Stimulated activated CD8-positive, alpha-beta memory T cell treated with anti-CD3 and anti-CD28 coated beads, Interleukin-2, amount 100 ng/mL, for 48 hours (primary cell): ENCODE data around the gene CERCAM.
"Not testable (repeated sequence)": the region's sequence is repeated elsewhere in the genome, so short reads cannot be mapped to it uniquely, and the experiment has no call there.

Source experiments
- DNase-seq, 2 donors: peaks; one replicate each; pipeline ENCODE4 v3.0.0-alpha.2; 2020; ENCODE audit warnings: low read depth in 2 of 2

Gene CERCAM

GRCh38 chr9:128393145-128393775 is 27.4 kb upstream of the CERCAM start:
- no peak for DNase-seq

- DNase-seq, result no peak
These were observed 26.7 kb upstream of the CERCAM start for GRCh38 chr9:128393970-128394369.

- DNase-seq, result no peak
These were observed 26.1 kb upstream of the CERCAM start for GRCh38 chr9:128394379-128395168.

- no peak for DNase-seq
These were observed 23.6 kb upstream of the CERCAM start for GRCh38 chr9:128396970-128397613.

- DNase-seq, result no peak
These were observed 22.8 kb upstream of the CERCAM start for GRCh38 chr9:128397831-128398230.

GRCh38 chr9:128399861-128400260 is 20.8 kb upstream of the CERCAM start:
- no peak for DNase-seq

- DNase-seq, result no peak
These were observed 16.1 kb upstream of the CERCAM start for GRCh38 chr9:128404560-128404959.

GRCh38 chr9:128405077-128405779 is 15.4 kb upstream of the CERCAM start:
- no peak for DNase-seq

- DNase-seq, result no peak
These were observed 14.9 kb upstream of the CERCAM start for GRCh38 chr9:128405780-128406171.

GRCh38 chr9:128406848-128407391 is 13.7 kb upstream of the CERCAM start:
- no peak for DNase-seq

- no peak for DNase-seq
These were observed 11.7 kb upstream of the CERCAM start for GRCh38 chr9:128408963-128409431.

GRCh38 chr9:128409450-128409849 is 11.2 kb upstream of the CERCAM start:
- no peak for DNase-seq

- DNase-seq, result no peak
These were observed 10.7 kb upstream of the CERCAM start for GRCh38 chr9:128409978-128410377.

GRCh38 chr9:128411364-128412119 is 9.1 kb upstream of the CERCAM start:
- no peak for DNase-seq

GRCh38 chr9:128412120-128412790 is 8.4 kb upstream of the CERCAM start:
- peak; percentile 34 to 46 for DNase-seq

- not testable (repeated sequence) for DNase-seq
These were observed 6.9 kb upstream of the CERCAM start for GRCh38 chr9:128413728-128414127.

- no peak for DNase-seq
These were observed 6.2 kb upstream of the CERCAM start for GRCh38 chr9:128414461-128414860.

GRCh38 chr9:128415281-128415680 is 5.4 kb upstream of the CERCAM start:
- no peak for DNase-seq

- DNase-seq, result no peak
These were observed 4.6 kb upstream of the CERCAM start for GRCh38 chr9:128416014-128416413.

- DNase-seq, result no peak
These were observed 4.1 kb upstream of the CERCAM start for GRCh38 chr9:128416432-128417019.
